Right lobe of liver (tissue), 6 donors: ENCODE data around the gene VARS1. TPM values are rescaled to one million over a fixed set of nuclear protein-coding genes. Genes with fewer than 3 reads are reported as not detected.

Experiments used
- ATAC-seq, 4 donors: fragments of 200-7000 bp; cut with Tn5 transposase; one replicate each; pipeline ENCODE4 v1.9.1; 2020; ENCODE audit warnings: mild to moderate bottlenecking in 4 of 4, moderate library complexity in 4 of 4
- DNase-seq, 3 donors: peaks; one replicate each; pipeline ENCODE4 v3.0.0-alpha.2; 2020
- H3K27ac ChIP-seq, 3 donors: fragments of 200-600 bp; one replicate each; pipeline ENCODE4 v1.8.0; 2022
- H3K27me3 ChIP-seq, 2 donors: fragments of 200-600 bp; one replicate each; pipeline ENCODE4 v1.8.0; 2022
- H3K36me3 ChIP-seq, 4 donors: fragments of 200-600 bp; sonication (generic) in 1 of 4; one replicate each; pipeline versions ENCODE4 v1.5.1 to v1.8.0; 2017 to 2022; ENCODE audit warnings: control low read depth in 1 of 4
- H3K4me1 ChIP-seq, 4 donors: fragments of 200-600 bp; sonication (generic) in 1 of 4; one replicate each; pipeline versions ENCODE4 v1.5.1 to v1.8.0; 2017 to 2022; ENCODE audit warnings: control low read depth in 1 of 4
- H3K4me3 ChIP-seq, 3 donors: fragments of 200-600 bp; one replicate each; pipeline ENCODE4 v1.8.0; 2022
- H3K9me3 ChIP-seq, 4 donors: fragments of 200-600 bp; sonication (generic) in 1 of 4; one replicate each; pipeline versions ENCODE4 v1.5.1 to v1.8.0; 2017 to 2022; ENCODE audit warnings: control low read depth in 1 of 4
- CTCF ChIP-seq, 4 donors: fragments of 200-600 bp in 3 of 4; fragments of 450-650 bp in 1 of 4; IDR thresholded peaks; one replicate each; pipeline versions ENCODE4 v1.5.1 to v1.8.0; 2016 to 2022; ENCODE audit warnings: antibody characterized with exemption in 4 of 4, mild to moderate bottlenecking in 2 of 4
- POLR2A ChIP-seq: fragments of 450-650 bp; IDR thresholded peaks from one replicate; pipeline ENCODE4 v1.6.1; 2017; ENCODE audit warnings: antibody characterized with exemption, mild to moderate bottlenecking
- WGBS: methylation state at CpG from one replicate; pipeline ENCODE4 v1.1.6; 2018; ENCODE audit warnings: low coverage, low lambda C conversion rate; ENCODE audit not compliant: insufficient coverage; ENCODE audit errors: missing lambda C conversion rate; 5-methylcytosine and 5-hydroxymethylcytosine counted together
- intact Hi-C, 2 donors: fragments of 100-400 bp; cut with DNase I; formaldehyde crosslinking; loops; one replicate each; pipeline versions ENCODE4 v1.11.2 to v1.14.1; 2022
- total RNA-seq, 6 experiments: library from RNA; depleted of rRNA in 2 of 6; stranded (reverse); fragments of >200 nt in 2 of 6; fragmentation: NEBNext Ultra II Directional in 3 of 6; extraction: Animal tissue kit (Norgen Biotek cat#: 25700) in 3 of 6; gene quantifications; one replicate each; pipeline versions ENCODE4 v1.1.0 to v1.2.4, GENCODE V29; 2016 to 2023
- donor health status: DM: no; HTN: yes; CAD: no.
- donor health status: DM: no; HTN: no; CAD: no.
- donor health status: DM: no; HTN: no; CAD: no.
- donor health status: DM: no; HTN: yes; CAD: no.
- donor health status: DM: no; HTN: yes; CAD: no.

The VARS1 gene
- total RNA-seq, 6 experiments from 2014 or later, result 31.0 to 58.1 (median 41.0) TPM

- TF ChIP-seq POLR2A, result no peak
- TF ChIP-seq CTCF (IDR thresholded peaks at IDR 0.05), result no peak
- Histone ChIP-seq H3K4me3 (no peak overlapping the region), H3K4me1 (peaks cover 0 to 30% (median 6%) of the 10 kb centered on the region in 4 donors), H3K27me3 (no peaks in the 10 kb centered on the region), H3K27ac (peak overlapping the region in 1 of 3 donors; percentile 58), H3K36me3 (peaks cover 0 to 8% (median 3%) of the 10 kb centered on the region in 4 donors), H3K9me3 (no peaks in the 10 kb centered on the region)
- 60% methylated on average over 1 of the region's 4 CpGs for WGBS
- intact Hi-C loops, result loop anchor here (10.0 kb wide), 1 partner anchor 60 kb away; no protein-coding TSS in a partner anchor
- ATAC-seq, result peak in 2 of 4 donors; percentile 3 to 7
- no peak for DNase-seq
Measured at GRCh38 chr6:31775184-31775583, 20.4 kb downstream of the VARS1 start.

DNA sequence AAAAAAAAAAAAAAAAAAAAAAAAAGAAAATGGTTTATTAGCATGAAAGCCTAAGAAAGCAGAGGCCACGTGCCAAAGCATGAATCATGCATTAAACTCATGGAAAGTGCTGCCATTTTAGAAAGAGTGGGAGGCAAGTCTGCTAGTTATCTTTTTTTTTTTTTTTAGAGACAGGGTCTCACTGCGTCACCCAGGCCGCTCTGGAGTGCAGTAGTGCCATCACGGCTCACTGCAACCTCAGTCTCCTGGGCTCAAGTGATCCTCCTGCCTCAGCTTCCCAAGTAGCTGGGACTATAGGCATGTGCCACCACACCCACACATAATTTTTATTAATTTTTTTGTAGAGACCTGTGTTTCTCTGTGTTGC, 23.6 kb downstream of the VARS1 start:
- intact Hi-C loops, result loop anchor here (10.0 kb wide), 1 partner anchor 63 kb away; no protein-coding TSS in a partner anchor

GRCh38 chr6:31770860-31771259, 24.7 kb downstream of the VARS1 start:
- no peaks in the 10 kb centered on the region for H3K36me3 ChIP-seq
- TF ChIP-seq CTCF (IDR thresholded peaks at IDR 0.05) (no peak), POLR2A (no peak)
- no peak overlapping the region for H3K27ac ChIP-seq
- H3K27me3 ChIP-seq, result no peaks in the 10 kb centered on the region
- no peaks in the 10 kb centered on the region for H3K9me3 ChIP-seq
- 85% methylated on average over 2 of the region's 2 CpGs for WGBS
- DNase-seq, result no peak
- intact Hi-C loops, result loop anchor here (10.0 kb wide), 1 partner anchor 64 kb away; no protein-coding TSS in a partner anchor
- ATAC-seq, result no peak
- peaks cover 0 to 12% (median 0%) of the 10 kb centered on the region in 4 donors for H3K4me1 ChIP-seq
- no peak overlapping the region for H3K4me3 ChIP-seq

More for the DNA sequence above, 23.6 kb downstream of the VARS1 start:
- TF ChIP-seq POLR2A (no peak), CTCF (IDR thresholded peaks at IDR 0.05) (no peak)
- peaks cover 0 to 24% (median 5%) of the 10 kb centered on the region in 4 donors for H3K4me1 ChIP-seq
- WGBS, result 66% methylated on average over 4 of the region's 4 CpGs
- no peak overlapping the region for H3K27ac ChIP-seq
- no peaks in the 10 kb centered on the region for H3K36me3 ChIP-seq
- no peak overlapping the region for H3K4me3 ChIP-seq
- DNase-seq, result no peak
- no peak for ATAC-seq
- H3K9me3 ChIP-seq, result no peaks in the 10 kb centered on the region
- H3K27me3 ChIP-seq, result no peaks in the 10 kb centered on the region

DNA sequence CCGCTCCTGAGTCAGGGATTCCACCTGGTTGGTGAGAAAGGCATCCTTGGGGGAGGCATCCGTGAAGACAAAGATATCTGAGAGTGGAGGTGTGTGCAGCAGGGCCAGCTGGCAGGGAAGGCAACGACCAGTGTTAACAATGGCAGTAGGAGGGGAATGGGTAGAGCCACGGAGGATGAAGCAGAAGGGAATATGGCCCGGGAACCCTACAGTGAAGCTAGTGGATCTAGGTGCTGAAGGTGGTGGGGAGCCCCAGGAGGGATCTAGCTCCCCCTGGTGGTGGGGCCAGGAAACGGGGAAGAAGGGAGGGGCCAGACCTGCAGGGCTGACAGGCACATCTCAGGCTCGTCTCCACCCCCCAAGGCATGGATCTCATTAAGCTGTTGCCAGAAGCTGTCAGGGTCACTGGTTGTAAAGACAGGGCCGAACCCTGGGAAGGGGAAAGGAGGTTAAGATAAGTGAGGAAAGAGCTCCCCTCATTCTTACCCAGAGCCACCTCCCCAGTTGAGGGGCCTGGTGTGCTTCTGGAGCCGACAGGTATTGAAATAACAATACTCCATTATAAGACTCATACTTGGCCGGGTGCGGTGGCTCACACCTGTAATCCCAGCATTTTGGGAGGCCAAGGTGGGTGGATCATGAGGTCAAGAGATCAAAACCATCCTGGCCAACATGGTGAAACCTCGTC, 25.7 kb downstream of the VARS1 start:
- H3K4me1 ChIP-seq, result peaks cover 0 to 5% (median 0%) of the 10 kb centered on the region in 4 donors
- ATAC-seq, result peak; percentile 85 to 87 (median 87)
- H3K36me3 ChIP-seq, result no peaks in the 10 kb centered on the region
- peak; percentile 83 to 89 (median 88) for DNase-seq
- H3K9me3 ChIP-seq, result no peaks in the 10 kb centered on the region
- no peak overlapping the region for H3K4me3 ChIP-seq
- TF ChIP-seq CTCF (IDR thresholded peaks at IDR 0.05) (peak; percentile 81 to 98 (median 94)), POLR2A (no peak)
- intact Hi-C loops, result loop anchor here (10.0 kb wide), 3 partner anchors 55 to 85 kb away; partner anchors contain the start of genes LY6G5C (in 2 of the 2) and LY6G6D (in 1 of the 2)
- H3K27me3 ChIP-seq, result no peaks in the 10 kb centered on the region
- H3K27ac ChIP-seq, result no peak overlapping the region
- 39% methylated on average over 8 of the region's 12 CpGs for WGBS
